ENCODE data around the gene ACTN1. TPM values are rescaled to one million over a fixed set of nuclear protein-coding genes. Genes with fewer than 3 reads are reported as not detected.

Gene ACTN1
- total RNA-seq, 1 donor from 2014 or later, result 70.7 TPM

DNA sequence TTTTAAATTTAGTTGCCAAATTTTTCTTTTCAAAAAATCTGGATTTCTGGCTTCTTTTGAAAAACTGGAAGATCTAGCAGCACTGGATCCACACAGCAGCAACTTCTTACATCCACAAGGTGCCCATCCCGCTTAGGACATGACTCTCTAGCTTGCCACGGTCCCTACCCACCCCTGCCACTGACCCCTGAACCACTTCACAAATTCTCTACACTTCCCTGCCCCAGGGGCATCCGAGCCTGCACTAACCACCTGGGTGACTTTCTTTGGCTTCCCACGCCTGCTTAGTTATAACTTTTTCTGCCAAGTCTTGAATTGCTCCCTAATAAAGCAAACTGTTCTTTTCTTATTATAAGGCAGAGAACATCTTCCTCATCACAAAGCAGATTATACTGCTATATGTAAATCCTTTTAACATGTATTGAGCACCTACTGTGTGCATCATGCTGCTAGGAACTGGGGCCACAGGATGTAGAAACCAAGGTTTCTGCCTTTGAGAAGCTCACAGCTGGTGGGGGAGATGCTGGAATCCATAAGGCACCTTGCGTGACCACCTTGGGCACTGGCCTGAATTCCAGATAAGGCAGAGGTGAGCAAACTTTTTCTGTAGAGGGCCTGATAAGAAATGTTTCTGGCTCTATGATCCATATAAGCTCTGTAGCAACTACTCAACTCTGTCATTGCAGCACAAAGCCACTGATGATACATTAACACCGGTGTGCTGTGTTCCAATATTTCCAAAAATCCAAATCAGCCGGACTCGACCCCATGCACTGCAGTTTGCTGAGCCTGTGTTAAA, 59.8 kb downstream of the ACTN1 start:
- Histone ChIP-seq H3K27ac (no peak overlapping the region), H3K36me3 (no peaks in the 10 kb centered on the region), H3K4me1 (peaks cover 15% of the 10 kb centered on the region), H3K4me3 (no peak overlapping the region), H4K20me1 (ENCODE audit: low read depth) (peaks cover 20% of the 10 kb centered on the region), H3K9ac (no peak overlapping the region), H3K27me3 (no peaks in the 10 kb centered on the region), H3F3A (ENCODE audit: low read depth) (no peaks in the 10 kb centered on the region), H2AFZ (replicated peaks) (no peak overlapping the region), H3K4me2 (no peak overlapping the region), H3K9me3 (ENCODE audit: low read depth) (no peaks in the 10 kb centered on the region), H3K79me2 (ENCODE audit: low read depth) (peaks cover 22% of the 10 kb centered on the region)
- DNase-seq (ENCODE audit: low spot score), result no peak
- Mint-ChIP-seq H3K27ac (no peak overlapping the region), H3K9me3 (no peaks in the 10 kb centered on the region), H3K27me3 (ENCODE audit: insufficient read depth, low read depth) (peaks cover 3% of the 10 kb centered on the region), H3K4me1 (peaks cover 10% of the 10 kb centered on the region), H3K4me3 (no peak overlapping the region), H3K36me3 (peaks cover 37% of the 10 kb centered on the region)
- TF ChIP-seq, protein P1, sequence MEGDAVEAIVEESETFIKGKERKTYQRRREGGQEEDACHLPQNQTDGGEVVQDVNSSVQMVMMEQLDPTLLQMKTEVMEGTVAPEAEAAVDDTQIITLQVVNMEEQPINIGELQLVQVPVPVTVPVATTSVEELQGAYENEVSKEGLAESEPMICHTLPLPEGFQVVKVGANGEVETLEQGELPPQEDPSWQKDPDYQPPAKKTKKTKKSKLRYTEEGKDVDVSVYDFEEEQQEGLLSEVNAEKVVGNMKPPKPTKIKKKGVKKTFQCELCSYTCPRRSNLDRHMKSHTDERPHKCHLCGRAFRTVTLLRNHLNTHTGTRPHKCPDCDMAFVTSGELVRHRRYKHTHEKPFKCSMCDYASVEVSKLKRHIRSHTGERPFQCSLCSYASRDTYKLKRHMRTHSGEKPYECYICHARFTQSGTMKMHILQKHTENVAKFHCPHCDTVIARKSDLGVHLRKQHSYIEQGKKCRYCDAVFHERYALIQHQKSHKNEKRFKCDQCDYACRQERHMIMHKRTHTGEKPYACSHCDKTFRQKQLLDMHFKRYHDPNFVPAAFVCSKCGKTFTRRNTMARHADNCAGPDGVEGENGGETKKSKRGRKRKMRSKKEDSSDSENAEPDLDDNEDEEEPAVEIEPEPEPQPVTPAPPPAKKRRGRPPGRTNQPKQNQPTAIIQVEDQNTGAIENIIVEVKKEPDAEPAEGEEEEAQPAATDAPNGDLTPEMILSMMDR (IDR thresholded peaks at IDR 0.05), result no peak
- TF ChIP-seq EZH2 (IDR thresholded peaks at IDR 0.05) (no peak), EZH2phosphoT487 (IDR thresholded peaks at IDR 0.05) (no peak)

GRCh38 chr14:68918612-68919011, 60.5 kb downstream of the ACTN1 start:
- H3K27me3 ChIP-seq, result no peaks in the 10 kb centered on the region
- peaks cover 20% of the 10 kb centered on the region for H4K20me1 ChIP-seq (ENCODE audit: low read depth)
- peaks cover 3% of the 10 kb centered on the region for H3K27me3 Mint-ChIP-seq (ENCODE audit: insufficient read depth, low read depth)
- no peak overlapping the region for H3K27ac Mint-ChIP-seq
- peaks cover 19% of the 10 kb centered on the region for H3K79me2 ChIP-seq (ENCODE audit: low read depth)
- H3K9me3 Mint-ChIP-seq, result no peaks in the 10 kb centered on the region
- no peak overlapping the region for H3K4me3 ChIP-seq
- H3K36me3 ChIP-seq, result no peaks in the 10 kb centered on the region
- no peak for DNase-seq (ENCODE audit: low spot score)
- H3F3A ChIP-seq (ENCODE audit: low read depth), result no peaks in the 10 kb centered on the region
- no peak overlapping the region for H2AFZ ChIP-seq (replicated peaks)
- peaks cover 34% of the 10 kb centered on the region for H3K36me3 Mint-ChIP-seq
- H3K9me3 ChIP-seq (ENCODE audit: low read depth), result no peaks in the 10 kb centered on the region
- H3K4me3 Mint-ChIP-seq, result no peak overlapping the region
- no peak overlapping the region for H3K9ac ChIP-seq
- peaks cover 15% of the 10 kb centered on the region for H3K4me1 ChIP-seq
- H3K27ac ChIP-seq, result no peak overlapping the region
- peaks cover 7% of the 10 kb centered on the region for H3K4me1 Mint-ChIP-seq
- TF ChIP-seq, protein P1 (IDR thresholded peaks at IDR 0.05), result no peak
- TF ChIP-seq EZH2phosphoT487 (IDR thresholded peaks at IDR 0.05) (no peak), EZH2 (IDR thresholded peaks at IDR 0.05) (no peak)
- H3K4me2 ChIP-seq, result no peak overlapping the region

DNA sequence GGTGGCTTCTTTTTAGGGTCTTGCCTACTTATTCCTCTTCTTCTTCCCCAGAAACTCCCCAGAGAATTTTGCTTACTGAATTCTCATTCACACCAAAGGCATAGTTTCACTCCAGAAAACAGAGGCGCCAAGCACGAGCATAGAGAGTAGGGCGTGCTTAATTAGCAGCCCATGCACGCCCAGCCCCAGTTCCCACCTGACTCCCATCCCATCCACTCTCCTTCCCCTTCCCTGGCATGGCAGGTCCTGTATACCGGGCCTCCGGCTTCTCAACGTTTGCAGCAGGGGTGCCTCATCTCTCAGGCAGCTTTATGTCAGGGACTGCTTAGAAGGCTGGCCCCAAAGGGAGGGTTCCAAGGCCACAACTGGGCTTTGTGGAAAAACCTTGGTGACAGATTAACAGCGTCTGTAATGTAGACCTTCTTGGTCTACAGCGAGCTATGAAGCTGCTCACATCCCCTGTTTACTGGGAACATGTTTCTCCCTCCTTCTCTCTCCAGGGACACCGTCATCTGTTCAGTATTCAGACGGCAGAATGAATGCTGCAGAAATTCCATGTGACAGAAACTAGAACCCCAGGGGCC, 62.7 kb downstream of the ACTN1 start:
- H3K36me3 Mint-ChIP-seq, result peaks cover 29% of the 10 kb centered on the region
- Histone ChIP-seq H3F3A (ENCODE audit: low read depth) (peaks cover 10% of the 10 kb centered on the region), H2AFZ (replicated peaks) (no peak overlapping the region), H3K79me2 (ENCODE audit: low read depth) (no peaks in the 10 kb centered on the region), H3K4me1 (no peaks in the 10 kb centered on the region), H3K4me2 (no peak overlapping the region), H3K36me3 (no peaks in the 10 kb centered on the region), H3K9ac (no peak overlapping the region), H3K9me3 (ENCODE audit: low read depth) (no peaks in the 10 kb centered on the region), H4K20me1 (ENCODE audit: low read depth) (peaks cover 6% of the 10 kb centered on the region), H3K4me3 (no peak overlapping the region), H3K27me3 (no peaks in the 10 kb centered on the region), H3K27ac (no peak overlapping the region)
- H3K4me1 Mint-ChIP-seq, result peaks cover 7% of the 10 kb centered on the region
- DNase-seq (ENCODE audit: low spot score), result no peak
- no peaks in the 10 kb centered on the region for H3K9me3 Mint-ChIP-seq
- TF ChIP-seq EZH2 (IDR thresholded peaks at IDR 0.05) (no peak), EZH2phosphoT487 (IDR thresholded peaks at IDR 0.05) (no peak)
- TF ChIP-seq, protein P1 (IDR thresholded peaks at IDR 0.05), result no peak
- H3K27me3 Mint-ChIP-seq (ENCODE audit: insufficient read depth, low read depth), result peaks cover 3% of the 10 kb centered on the region
- H3K4me3 Mint-ChIP-seq, result no peak overlapping the region
- no peak overlapping the region for H3K27ac Mint-ChIP-seq
